K562 (cell line): ENCODE data around the gene WSCD2. TPM values are rescaled to one million over a fixed set of nuclear protein-coding genes. Genes with fewer than 3 reads are reported as not detected.

Experiments used
- BRF2 ChIP-seq: IDR thresholded peaks from 3 replicates; pipeline ENCODE4 v1.6.1; 2011; ENCODE audit warnings: borderline replicate concordance, mild to moderate bottlenecking; ENCODE audit not compliant: insufficient read length, insufficient read depth
- FOS ChIP-seq: IDR thresholded peaks from 3 replicates; pipeline ENCODE4 v1.6.1; 2011; ENCODE audit not compliant: insufficient read length; ENCODE audit errors: extremely low read depth
- HLTF ChIP-seq: fragments of 450-650 bp; IDR thresholded peaks from 2 replicates; pipeline ENCODE4 v1.6.1; 2016
- HNRNPL ChIP-seq: fragments of 200-400 bp; formaldehyde crosslinking; IDR thresholded peaks from 2 replicates; pipeline ENCODE4 v1.6.1; 2017; ENCODE audit warnings: low read depth, mild to moderate bottlenecking, low read length
- KDM4B ChIP-seq, 2 experiments: fragments of 450-650 bp in 1 of 2; sonication (generic) in 1 of 2; IDR thresholded peaks; 2 replicates each; pipeline ENCODE4 v1.6.1; 2016 to 2017; ENCODE audit warnings: borderline replicate concordance in 2 of 2, antibody characterized with exemption in 1 of 2, low read depth in 1 of 2, mild to moderate bottlenecking in 1 of 2
- MTA2 ChIP-seq: fragments of 450-650 bp; IDR thresholded peaks from 2 replicates; pipeline ENCODE4 v1.6.1; 2016; ENCODE audit warnings: low read depth
- MYNN ChIP-seq, 2 experiments: sonication (generic); formaldehyde crosslinking in 1 of 2; IDR thresholded peaks; 2 replicates each; pipeline versions ENCODE4 v1.5.0 to v1.6.1; 2016 to 2020; ENCODE audit warnings: antibody characterized with exemption in 1 of 2, missing genetic modification reagents in 1 of 2
- PCBP1 ChIP-seq: fragments of 200-400 bp; formaldehyde crosslinking; IDR thresholded peaks from 2 replicates; pipeline ENCODE4 v1.6.1; 2018; ENCODE audit warnings: mild to moderate bottlenecking, low read depth, low read length; ENCODE audit not compliant: poor library complexity, severe bottlenecking
- PTTG1 ChIP-seq: fragments of 450-650 bp; IDR thresholded peaks from 2 replicates; pipeline ENCODE4 v1.6.1; 2016; ENCODE audit warnings: low read depth, mild to moderate bottlenecking, missing genetic modification characterization, missing compliant biosample characterization
- PYGO2 ChIP-seq: fragments of 450-650 bp; IDR thresholded peaks from 2 replicates; pipeline ENCODE4 v1.6.1; 2016; ENCODE audit warnings: mild to moderate bottlenecking, missing genetic modification characterization, moderate library complexity, missing compliant biosample characterization
- SIN3B ChIP-seq: fragments of 450-650 bp; IDR thresholded peaks from 2 replicates; pipeline ENCODE4 v1.6.1; 2017; ENCODE audit warnings: low read depth, mild to moderate bottlenecking, moderate library complexity
- SMARCA4 ChIP-seq: fragments of 450-650 bp; IDR thresholded peaks from 2 replicates; pipeline ENCODE4 v1.6.1; 2016
- U2AF2 ChIP-seq: fragments of 200-400 bp; formaldehyde crosslinking; optimal IDR thresholded peaks from 2 replicates; pipeline ENCODE3; 2017; ENCODE audit warnings: low read depth, mild to moderate bottlenecking, low read length
- ZNF408 ChIP-seq: fragments of 250-450 bp; sonication (Bioruptor Pico); IDR thresholded peaks from 2 replicates; pipeline ENCODE4 v1.4.0; 2020; ENCODE audit warnings: low read depth, mild to moderate bottlenecking, moderate library complexity
- ZNF583 ChIP-seq: fragments of 250-450 bp; sonication (Bioruptor Pico); IDR thresholded peaks from 2 replicates; pipeline ENCODE4 v1.4.0; 2020
- polyA plus RNA-seq, 8 experiments: library from polyadenylated mRNA; depleted of rRNA in 4 of 8; stranded (reverse) in 5 of 8; unstranded in 3 of 8; fragments of >200 nt; fragmentation: Nextera tagmentation in 2 of 8; fragmentation: Illumina TruSeq in 1 of 8; extraction: Ambion mirVana in 2 of 8; extraction: Trizol in 1 of 8; gene quantifications; 2 replicates each; pipeline versions ENCODE4 v1.2.1 to v1.2.3, GENCODE V29; 2011 to 2014; ENCODE audit warnings: inconsistent platforms in 1 of 8, missing spikeins in 1 of 8
- total RNA-seq, 7 experiments: library from RNA; depleted of rRNA in 6 of 7; stranded (reverse); fragments of >200 nt in 6 of 7; fragmentation: Illumina TruSeq in 2 of 7; extraction: Trizol in 2 of 7; gene quantifications; 2 replicates each; pipeline versions ENCODE4 v1.2.1 to v1.2.3, GENCODE V29; 2011 to 2021; ENCODE audit warnings: low replicate concordance in 1 of 7
- TF ChIP-seq, protein P1 (sequence below): fragments of 450-650 bp; IDR thresholded peaks from 2 replicates; pipeline ENCODE4 v1.6.1; 2018; ENCODE audit warnings: mild to moderate bottlenecking, low read depth; ENCODE audit not compliant: partially characterized antibody
- TF ChIP-seq, protein P2 (sequence below): fragments of 450-650 bp; IDR thresholded peaks from 2 replicates; pipeline ENCODE4 v1.6.1; 2017; ENCODE audit warnings: antibody characterized with exemption, mild to moderate bottlenecking

Gene WSCD2
- total and polyA plus RNA-seq, 9 of the 15 experiments (the other 6 are each of a cell fraction or from before 2014, with no cell fraction given): 0.72 to 14.1 (median 4.0) TPM

DNA sequence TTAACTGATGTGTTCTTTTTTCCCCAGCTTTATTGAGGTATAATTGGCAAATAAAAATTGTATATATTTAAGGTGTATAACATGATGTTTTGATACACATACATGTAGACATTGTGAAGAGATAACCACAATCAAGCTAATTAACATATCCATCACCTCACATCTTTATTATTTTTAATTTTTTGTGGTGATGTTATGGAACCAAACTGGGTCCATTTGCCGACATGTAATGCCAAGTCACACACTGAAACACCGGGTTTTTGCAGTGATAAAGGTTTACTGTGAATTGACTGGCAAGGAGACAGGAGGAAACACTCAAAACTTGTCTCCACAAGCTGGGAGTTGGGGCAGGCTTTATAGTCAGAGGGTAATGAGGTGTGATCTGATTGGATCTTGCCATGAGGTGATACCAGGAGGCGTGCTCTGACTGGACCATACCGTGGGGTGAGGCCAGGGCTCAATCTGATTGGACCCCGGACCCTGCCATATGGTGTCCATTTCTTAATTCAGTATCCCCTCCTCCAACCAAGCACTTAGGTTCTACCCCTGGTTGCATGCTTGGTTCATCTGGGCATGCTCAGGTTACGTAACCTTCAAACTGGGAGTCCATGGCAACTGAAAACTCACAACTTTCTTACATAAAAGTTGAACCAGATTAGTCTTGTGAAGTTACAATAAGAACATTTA lies 11.8 kb upstream of the WSCD2 start (continued):
- no peak for TF ChIP-seq KDM4B (IDR thresholded peaks at IDR 0.05; ENCODE audit: borderline replicate concordance in 2 of 2, low read depth in 1 of 2)
- TF ChIP-seq SMARCA4: 0 out of 2 replicates have a peak, but pooled peaks have one; percentile 33
- TF ChIP-seq PCBP1: no peak
- TF ChIP-seq, protein P1, sequence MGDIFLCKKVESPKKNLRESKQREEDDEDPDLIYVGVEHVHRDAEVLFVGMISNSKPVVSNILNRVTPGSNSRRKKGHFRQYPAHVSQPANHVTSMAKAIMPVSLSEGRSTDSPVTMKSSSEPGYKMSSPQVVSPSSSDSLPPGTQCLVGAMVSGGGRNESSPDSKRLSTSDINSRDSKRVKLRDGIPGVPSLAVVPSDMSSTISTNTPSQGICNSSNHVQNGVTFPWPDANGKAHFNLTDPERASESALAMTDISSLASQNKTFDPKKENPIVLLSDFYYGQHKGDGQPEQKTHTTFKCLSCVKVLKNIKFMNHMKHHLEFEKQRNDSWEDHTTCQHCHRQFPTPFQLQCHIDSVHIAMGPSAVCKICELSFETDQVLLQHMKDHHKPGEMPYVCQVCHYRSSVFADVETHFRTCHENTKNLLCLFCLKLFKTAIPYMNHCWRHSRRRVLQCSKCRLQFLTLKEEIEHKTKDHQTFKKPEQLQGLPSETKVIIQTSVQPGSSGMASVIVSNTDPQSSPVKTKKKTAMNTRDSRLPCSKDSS: no peak
- TF ChIP-seq, protein P2, sequence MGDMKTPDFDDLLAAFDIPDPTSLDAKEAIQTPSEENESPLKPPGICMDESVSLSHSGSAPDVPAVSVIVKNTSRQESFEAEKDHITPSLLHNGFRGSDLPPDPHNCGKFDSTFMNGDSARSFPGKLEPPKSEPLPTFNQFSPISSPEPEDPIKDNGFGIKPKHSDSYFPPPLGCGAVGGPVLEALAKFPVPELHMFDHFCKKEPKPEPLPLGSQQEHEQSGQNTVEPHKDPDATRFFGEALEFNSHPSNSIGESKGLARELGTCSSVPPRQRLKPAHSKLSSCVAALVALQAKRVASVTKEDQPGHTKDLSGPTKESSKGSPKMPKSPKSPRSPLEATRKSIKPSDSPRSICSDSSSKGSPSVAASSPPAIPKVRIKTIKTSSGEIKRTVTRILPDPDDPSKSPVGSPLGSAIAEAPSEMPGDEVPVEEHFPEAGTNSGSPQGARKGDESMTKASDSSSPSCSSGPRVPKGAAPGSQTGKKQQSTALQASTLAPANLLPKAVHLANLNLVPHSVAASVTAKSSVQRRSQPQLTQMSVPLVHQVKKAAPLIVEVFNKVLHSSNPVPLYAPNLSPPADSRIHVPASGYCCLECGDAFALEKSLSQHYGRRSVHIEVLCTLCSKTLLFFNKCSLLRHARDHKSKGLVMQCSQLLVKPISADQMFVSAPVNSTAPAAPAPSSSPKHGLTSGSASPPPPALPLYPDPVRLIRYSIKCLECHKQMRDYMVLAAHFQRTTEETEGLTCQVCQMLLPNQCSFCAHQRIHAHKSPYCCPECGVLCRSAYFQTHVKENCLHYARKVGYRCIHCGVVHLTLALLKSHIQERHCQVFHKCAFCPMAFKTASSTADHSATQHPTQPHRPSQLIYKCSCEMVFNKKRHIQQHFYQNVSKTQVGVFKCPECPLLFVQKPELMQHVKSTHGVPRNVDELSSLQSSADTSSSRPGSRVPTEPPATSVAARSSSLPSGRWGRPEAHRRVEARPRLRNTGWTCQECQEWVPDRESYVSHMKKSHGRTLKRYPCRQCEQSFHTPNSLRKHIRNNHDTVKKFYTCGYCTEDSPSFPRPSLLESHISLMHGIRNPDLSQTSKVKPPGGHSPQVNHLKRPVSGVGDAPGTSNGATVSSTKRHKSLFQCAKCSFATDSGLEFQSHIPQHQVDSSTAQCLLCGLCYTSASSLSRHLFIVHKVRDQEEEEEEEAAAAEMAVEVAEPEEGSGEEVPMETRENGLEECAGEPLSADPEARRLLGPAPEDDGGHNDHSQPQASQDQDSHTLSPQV: peak; percentile 96
- no peak for TF ChIP-seq MTA2
- TF ChIP-seq MYNN (IDR thresholded peaks at IDR 0.05): 0 out of 2 replicates have a peak, but pooled peaks have one; percentile 37
- TF ChIP-seq MYNN (CRISPR knock-in tag; IDR thresholded peaks at IDR 0.05): no peak
- no peak for TF ChIP-seq HNRNPL
- TF ChIP-seq U2AF2: no peak
- peak; percentile 86 for TF ChIP-seq FOS
- TF ChIP-seq ZNF583 (CRISPR knock-in tag): peak; percentile 84; the same call in 1 of the 2 replicates
- peak; percentile 60; the same call in 1 of the 2 replicates for TF ChIP-seq PYGO2
- no peak for TF ChIP-seq BRF2
- no peak for TF ChIP-seq HLTF
- no peak for TF ChIP-seq SIN3B
- TF ChIP-seq ZNF408 (CRISPR knock-in tag): no peak
- peak; percentile 36; the same call in 1 of the 2 replicates for TF ChIP-seq PTTG1 (tag)
